SH-SY5Y (cell line): Measurements from ENCODE around the gene RIPOR1.
A peak's percentile ranks its signal among the peaks of the same experiment; 100 is the strongest.

ENCODE experiments used
- GATA2 ChIP-seq: IDR thresholded peaks from 2 replicates; pipeline ENCODE4 v1.6.1; 2011; ENCODE audit warnings: mild to moderate bottlenecking, low read depth, low read length
- GATA3 ChIP-seq: IDR thresholded peaks from 2 replicates; pipeline ENCODE4 v1.6.1; 2011; ENCODE audit warnings: low read depth, mild to moderate bottlenecking, low read length, moderate library complexity

Gene RIPOR1

DNA sequence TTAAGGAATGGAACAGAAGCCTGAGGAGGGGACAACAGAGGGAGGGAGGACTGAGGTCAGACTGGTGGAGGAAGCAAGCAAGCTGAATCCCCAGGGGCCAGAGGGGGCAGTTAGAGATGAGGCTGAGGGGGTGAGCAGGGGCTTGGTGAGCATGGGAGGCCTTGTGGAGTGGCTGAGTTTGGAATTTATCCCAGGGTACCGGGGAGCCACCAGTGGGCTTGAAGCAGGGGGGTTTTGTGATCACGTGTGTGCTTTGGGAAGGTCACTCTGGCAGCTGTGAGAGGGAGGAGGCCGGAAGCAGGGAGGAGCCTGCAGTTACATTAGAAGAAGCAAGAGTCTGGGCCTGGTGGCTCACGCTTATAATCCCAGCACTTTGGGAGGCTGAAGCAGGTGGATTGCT, 23.8 kb downstream of the RIPOR1 start:
- TF ChIP-seq GATA3 = no peak
- no peak for TF ChIP-seq GATA2

DNA sequence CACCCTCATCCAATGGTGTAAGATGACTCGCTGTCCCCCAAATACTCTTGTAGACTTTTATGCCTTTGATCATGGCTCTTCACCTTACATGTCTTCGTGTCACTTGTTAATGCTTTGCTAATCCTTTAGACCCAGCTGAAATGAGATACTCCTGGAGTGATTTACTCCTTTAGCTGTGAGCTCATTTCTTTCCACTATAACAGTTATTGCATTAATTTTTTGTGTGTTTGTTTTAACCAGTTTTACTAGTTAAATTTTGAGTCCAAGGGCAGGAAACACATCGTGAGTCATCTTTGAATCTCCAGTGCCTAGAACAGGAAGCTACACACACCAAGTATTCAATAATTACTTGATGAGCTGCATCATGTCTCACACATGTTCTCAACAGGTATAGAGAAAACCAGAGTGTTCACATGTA, 27.2 kb downstream of the RIPOR1 start:
- TF ChIP-seq GATA2 = no peak
- no peak for TF ChIP-seq GATA3

GRCh38 chr16:67558859-67559258, 30.2 kb downstream of the RIPOR1 start:
- TF ChIP-seq GATA2 (no peak), GATA3 (no peak)

- no peak for TF ChIP-seq GATA3
Observed at GRCh38 chr16:67560827-67561342, 32.3 kb downstream of the RIPOR1 start.

- TF ChIP-seq GATA3 (no peak), GATA2 (no peak)
Observed at GRCh38 chr16:67561501-67561823, 32.8 kb downstream of the RIPOR1 start.

DNA sequence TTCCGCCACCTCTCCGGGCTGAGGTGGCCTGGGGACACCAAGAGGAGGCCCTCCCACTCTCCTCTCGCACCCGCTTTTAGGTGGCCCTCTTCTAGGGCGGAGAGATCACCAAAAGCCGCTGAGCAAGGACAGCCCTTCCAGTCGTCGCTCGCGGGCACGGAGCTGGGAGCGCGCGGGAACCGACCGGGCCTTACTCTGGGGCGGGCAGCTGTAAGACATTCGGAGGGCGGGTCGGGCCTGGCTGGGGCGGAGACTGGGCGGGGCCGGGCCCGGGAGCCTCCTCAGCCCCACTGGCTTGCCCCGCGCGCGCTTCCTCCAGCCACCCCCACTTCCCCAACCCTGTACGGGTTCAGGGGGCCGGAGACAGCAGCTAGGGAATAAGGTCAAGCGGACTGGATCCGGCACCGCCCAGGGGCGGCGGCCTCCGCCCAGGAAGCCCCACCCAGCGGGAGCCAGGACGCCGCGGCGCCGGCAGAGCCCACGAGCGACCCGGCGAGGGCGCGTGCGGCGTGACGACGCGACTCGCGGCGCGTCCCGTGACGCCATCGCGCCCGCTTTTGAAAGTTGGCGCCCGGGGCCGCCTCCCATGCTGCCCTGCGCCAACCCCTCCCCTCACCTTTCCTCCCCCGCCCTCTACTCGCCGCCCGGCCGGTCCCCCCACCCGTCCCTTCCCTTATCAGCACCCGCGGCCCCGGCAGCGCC, 33.3 kb downstream of the RIPOR1 start:
- TF ChIP-seq GATA2 (no peak; the same call in 1 of the 2 replicates), GATA3 (no peak)

DNA sequence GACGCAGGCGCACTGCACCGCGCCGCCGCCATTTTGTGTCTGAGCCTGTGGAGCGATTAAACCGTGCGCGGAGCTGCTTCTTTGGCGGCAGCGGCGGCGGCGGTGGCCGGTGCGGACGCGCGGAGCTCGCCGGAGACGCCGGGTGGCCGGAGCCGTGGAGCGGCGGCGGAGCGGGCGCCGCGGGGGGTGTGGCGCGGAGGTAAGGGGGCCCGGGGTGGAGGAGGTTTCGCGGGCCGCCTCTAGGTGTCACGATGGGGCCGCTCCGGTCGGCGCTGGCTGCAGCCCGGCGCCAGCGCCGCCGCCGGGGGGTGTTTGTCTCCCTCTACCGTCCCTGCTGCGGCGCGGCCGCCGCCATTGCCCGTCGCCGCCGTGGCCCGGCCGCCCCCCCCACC, 33.9 kb downstream of the RIPOR1 start, which contains the start of gene CTCF:
TSS of gene CTCF (plus strand) at position 1 of the 392 bp plus-strand sequence. CDS start 48,307 bp downstream, outside the sequence.
- TF ChIP-seq GATA3 (no peak), GATA2 (0 out of 2 replicates have a peak, but pooled peaks have one; percentile 47)

DNA sequence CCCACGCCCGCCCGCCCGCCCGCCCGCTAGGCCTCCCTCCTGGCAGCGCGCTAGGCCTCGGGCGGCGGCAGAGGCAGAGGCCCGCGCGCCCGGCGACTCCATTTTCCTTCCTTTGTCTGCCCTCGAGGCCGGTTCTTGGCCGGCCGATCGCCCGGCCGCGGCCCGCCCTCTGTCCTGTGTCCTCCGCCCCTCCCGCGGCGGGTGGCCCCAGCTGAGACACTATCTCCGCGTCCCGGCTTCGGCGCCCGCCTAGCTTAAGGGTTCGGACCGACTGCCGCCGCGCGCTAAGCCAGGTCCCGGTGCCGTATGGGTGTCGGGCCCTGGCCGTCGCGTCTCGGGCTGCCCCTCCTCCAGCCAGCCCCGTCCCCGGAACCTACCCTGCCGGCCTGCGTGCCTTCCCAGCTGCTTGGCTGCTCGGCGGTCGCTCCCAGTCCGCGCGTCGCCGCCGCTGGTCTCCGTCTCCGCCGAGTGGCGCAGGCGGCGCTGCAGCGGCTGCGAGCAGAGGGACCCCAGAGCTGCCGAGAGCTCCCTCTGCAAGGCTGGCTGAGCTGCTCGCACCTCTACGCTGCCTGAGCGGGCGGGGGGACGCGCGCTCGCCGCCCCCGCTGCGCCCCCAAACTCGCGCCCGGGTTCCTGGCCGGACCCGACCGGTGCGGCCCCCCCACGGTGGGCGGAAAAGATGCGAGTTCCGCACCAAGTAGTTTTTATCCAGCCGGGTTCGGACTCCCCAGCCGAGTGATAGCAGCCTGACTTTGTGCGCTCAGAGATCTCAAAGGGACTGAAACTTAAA, 34.5 kb downstream of the RIPOR1 start:
- TF ChIP-seq GATA3 (no peak), GATA2 (no peak)

- TF ChIP-seq GATA3 (no peak), GATA2 (no peak)
Observed at GRCh38 chr16:67563708-67564468, 35.3 kb downstream of the RIPOR1 start.

GRCh38 chr16:67565470-67566100, 37.0 kb downstream of the RIPOR1 start:
- TF ChIP-seq GATA2 (no peak), GATA3 (no peak)

- TF ChIP-seq GATA2 (no peak), GATA3 (no peak)
Observed at GRCh38 chr16:67571464-67571863, 42.8 kb downstream of the RIPOR1 start.

- TF ChIP-seq GATA3 (no peak), GATA2 (no peak)
Observed at GRCh38 chr16:67571981-67572431, 43.4 kb downstream of the RIPOR1 start.

DNA sequence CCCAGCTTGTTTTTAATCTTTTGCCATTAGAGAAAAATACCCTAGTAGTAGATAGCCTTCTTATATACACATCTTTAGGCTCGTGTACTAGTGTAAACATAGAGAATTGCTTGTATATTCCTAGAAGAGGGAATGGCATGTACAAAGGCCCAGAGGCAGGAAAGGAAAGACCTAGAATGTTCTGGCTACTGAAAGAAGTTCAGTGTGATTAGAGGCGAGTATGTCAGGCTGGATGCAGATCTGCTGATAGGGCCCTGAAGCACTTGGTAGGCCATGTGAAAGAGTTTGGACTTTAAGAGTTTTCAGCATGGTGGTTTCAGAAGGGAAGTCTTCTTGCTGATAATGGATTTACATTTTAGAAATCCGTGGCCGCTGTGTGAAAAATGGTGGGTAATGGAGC, 51.1 kb downstream of the RIPOR1 start:
- TF ChIP-seq GATA3 = no peak
- TF ChIP-seq GATA2 = no peak

- no peak for TF ChIP-seq GATA3
- no peak for TF ChIP-seq GATA2
Observed at GRCh38 chr16:67580202-67580601, 51.6 kb downstream of the RIPOR1 start.

GRCh38 chr16:67593288-67593687, 64.7 kb downstream of the RIPOR1 start:
- no peak for TF ChIP-seq GATA2
- TF ChIP-seq GATA3 = no peak
